ENCODE results near the gene BRD3OS. TPM values are rescaled to one million over a fixed set of nuclear protein-coding genes. Genes with fewer than 3 reads are reported as not detected.

Gene BRD3OS
- total RNA-seq, 1 donor = 14.3 TPM

DNA sequence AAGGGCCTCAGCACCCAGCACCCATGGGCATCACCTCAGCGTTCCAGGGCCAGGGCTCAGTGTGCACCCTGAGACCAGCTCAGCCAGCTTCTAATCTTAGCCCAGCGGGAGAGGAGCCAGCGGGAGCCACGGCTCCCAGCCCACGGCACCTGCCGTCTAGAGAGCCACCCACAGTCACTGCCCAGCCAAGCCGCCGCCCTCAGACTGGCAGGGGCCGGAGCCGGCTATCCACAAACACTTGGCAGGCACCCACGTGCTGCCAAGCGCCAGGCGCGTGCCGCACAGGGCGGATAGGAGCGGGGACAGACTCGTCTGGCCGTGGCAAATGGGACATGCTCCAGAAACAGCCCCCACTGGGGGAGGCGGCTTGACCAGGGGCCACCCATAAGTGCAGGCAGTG is 24.0 kb downstream of the BRD3OS start:
- no peak for DNase-seq (ENCODE audit: low read depth in 2 of 3, low spot score in 2 of 3)

DNA sequence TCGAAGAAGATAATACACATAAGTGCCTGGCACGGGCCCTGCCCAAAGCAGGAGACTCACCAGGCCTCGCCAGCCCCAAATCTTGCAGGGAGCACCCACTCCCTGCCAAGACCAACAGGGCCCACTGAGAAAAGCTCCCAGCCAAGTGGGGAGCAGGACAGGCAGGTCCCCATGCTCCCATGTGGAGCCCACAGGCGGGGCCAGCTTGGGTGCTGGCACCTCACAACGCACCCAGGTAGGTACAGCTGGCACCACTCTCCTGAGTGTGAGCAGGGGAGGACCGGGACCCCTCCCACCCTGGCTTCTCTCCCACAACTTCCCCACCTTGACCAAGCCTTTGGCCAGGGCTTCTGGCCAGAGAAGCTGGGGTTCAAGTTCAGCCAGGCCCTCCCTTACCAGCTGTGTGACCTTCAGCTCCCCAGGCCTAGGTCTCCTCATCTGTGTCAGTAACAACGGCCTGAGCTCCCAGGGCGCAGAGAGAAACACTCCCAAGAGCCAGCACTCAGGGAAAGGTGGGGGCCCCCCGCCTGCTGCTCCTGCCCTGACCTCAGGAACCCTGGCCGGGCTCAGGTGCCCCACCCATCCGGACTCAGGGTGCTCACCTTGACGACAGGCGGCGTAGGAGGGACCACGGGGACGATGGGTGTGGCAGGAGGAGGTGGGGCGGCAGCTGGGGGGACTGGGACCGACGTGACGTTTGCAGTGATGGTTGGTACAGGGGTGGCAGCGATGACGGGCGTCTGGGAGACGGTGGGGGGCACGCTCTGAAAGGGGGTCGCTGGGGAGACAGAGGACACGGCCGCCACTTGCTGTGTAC is 24.7 kb downstream of the BRD3OS start:
- DNase-seq (ENCODE audit: low read depth in 2 of 3, low spot score in 2 of 3) = no peak

- no peak for DNase-seq (ENCODE audit: low read depth in 2 of 3, low spot score in 2 of 3)
These were observed 25.4 kb downstream of the BRD3OS start for GRCh38 chr9:134050726-134051125.

DNA sequence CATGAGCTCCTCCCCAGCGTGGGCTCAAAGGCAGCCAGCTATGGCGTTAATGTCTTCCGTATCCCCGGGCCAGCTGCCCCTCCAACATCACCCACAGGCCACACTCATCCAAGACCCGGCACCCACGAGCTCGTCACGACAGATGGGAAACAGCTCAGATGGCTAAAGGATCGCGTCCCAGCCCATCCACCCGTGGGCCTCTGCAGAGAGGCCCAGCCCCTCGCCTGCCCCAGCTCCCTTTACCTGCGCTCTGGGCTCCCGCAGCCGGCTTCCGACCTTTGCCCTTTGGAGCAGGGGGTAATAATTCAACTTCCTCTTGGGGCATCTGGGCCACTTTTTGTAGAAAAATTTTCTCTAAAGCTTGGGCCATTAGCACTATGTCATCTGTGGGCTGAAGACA is 26.0 kb downstream of the BRD3OS start:
- no peak for DNase-seq (ENCODE audit: low read depth in 2 of 3, low spot score in 2 of 3)

- DNase-seq (ENCODE audit: low read depth in 2 of 3, low spot score in 2 of 3) = no peak
These were observed 27.2 kb downstream of the BRD3OS start for GRCh38 chr9:134052491-134052890.

GRCh38 chr9:134052941-134053340 is 27.7 kb downstream of the BRD3OS start:
- no peak for DNase-seq (ENCODE audit: low read depth in 2 of 3, low spot score in 2 of 3)

GRCh38 chr9:134053401-134053871 is 28.2 kb downstream of the BRD3OS start:
- DNase-seq (ENCODE audit: low read depth in 2 of 3, low spot score in 2 of 3) = no peak

DNA sequence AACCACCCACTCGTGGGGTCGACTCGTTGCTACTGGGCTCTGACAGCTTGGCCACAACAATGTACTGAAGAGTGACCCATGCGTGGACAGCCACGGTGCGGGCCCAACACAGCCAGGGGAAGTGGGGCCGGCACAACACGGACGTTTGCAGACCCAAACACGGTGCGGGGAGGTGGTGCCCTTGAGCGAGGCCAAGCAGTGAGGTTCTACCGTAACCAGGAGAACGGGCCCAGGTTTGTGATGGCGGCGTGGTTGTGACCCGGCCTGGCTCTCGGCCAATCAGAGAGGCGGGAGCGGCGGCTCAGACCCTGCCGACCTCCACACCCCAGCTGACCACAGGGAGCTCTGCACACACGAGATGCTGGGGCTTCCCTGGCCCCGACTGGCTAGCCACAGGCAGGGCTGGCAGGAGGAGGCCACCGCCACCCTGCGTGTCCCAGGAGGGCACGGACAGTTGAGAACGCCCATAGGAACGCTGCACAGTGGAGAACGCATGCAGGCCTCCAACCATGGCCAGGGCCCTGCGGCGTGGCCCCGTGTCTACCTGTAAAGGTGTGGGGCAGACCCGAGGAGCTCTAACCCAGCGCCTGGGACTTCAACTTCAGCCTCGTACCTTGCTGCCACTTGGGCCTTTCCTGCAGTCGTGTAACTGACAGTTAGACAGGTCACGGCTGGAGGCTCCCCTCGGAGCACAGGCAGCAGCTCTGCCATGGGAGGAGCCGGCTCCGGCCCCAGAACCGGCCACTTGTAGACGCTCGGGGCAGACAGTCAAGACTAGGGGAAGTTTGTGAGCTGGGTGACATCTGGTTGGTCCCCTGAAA is 28.9 kb downstream of the BRD3OS start:
- no peak for DNase-seq (ENCODE audit: low read depth in 2 of 3, low spot score in 2 of 3)

DNA sequence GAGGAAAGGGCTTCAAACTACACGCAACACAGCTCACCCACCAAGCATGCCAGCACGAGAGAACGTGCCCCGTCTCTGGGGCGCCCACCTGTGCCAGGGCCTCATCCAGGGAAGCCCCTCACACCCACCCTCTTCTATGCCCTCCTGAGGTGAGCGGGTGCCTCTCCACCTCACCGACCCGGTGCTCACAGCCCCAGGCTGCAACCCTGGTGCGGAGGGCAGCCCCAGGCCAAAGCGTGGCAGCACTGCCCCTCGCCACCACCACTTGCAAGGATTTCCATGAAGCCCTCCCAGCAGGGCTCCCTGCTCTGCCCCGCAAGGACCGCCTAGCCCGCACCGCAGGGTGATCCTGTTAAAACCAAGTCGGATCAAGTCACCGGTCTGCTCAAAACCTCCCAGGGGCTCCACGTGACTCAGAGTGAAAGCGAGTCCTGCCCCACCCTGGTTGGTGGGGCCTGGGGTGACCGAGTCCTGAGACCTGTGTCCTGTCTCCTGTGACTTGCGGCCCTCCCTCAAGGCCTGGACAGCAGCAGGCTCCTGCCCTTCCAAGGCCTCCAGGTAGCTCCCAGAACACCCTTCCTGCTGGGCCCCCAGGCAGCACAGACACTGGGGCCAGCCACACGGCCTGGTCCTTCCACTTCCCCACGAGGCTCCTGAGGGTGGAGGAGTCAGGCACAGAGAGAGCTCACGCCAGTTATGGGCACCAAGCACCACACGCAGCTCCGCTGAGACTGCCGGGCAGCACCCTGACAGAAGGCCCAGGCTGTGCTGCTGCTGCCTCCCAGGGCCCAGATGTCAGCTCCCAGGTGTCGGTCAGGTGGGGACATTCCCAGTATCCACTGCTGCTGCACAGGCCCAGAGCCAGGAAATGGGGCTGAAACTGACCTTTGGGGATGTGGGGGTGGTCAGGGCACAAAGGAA is 29.9 kb downstream of the BRD3OS start:
- no peak for DNase-seq (ENCODE audit: low read depth in 2 of 3, low spot score in 2 of 3)

DNA sequence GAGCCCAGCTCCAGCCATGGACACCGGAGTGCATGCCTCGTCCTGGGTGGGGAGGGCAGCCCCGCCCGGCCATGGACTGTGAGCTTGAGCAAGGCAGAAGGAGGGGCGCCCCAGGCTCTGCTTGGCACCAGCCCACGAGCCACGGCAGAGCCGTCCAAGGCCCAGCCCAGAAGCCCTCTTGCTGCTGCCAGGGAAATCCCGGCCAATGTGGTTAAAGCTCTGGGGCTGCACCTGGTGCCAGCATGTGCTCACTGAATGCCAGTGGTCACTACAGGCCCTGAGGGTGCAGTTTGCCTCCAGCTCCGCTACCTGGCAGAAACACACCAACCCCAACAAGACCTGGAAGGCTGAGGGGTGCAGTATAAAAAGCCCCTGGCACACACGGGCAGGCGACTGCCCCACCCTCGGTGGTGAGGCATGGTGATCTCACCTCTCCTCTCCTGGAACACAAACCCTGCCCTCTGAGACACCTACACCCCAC is 30.7 kb downstream of the BRD3OS start:
- DNase-seq (ENCODE audit: low read depth in 2 of 3, low spot score in 2 of 3) = no peak

- DNase-seq (ENCODE audit: low read depth in 2 of 3, low spot score in 2 of 3) = no peak
These were observed 31.4 kb downstream of the BRD3OS start for GRCh38 chr9:134056483-134057306.

DNA sequence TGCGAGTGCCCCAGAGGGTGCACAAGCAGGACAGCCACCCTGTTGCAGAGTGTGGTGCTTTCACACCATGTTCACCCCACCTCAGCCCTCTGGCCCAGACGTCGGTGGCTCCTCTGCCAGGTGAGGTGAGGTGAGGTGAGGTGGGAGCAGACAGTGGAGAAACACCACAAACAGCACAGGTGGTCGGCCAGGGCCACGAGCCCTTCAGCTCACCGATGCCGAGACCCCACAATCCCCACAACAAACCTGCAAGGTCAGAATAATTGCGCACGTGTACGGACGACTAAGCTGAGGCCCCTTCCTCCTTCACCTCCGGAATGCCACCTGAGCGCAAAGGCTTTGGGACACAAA is 32.0 kb downstream of the BRD3OS start:
- DNase-seq (ENCODE audit: low read depth in 2 of 3, low spot score in 2 of 3) = no peak

- DNase-seq (ENCODE audit: low read depth in 2 of 3, low spot score in 2 of 3) = no peak
These were observed 32.7 kb downstream of the BRD3OS start for GRCh38 chr9:134057751-134058701.

DNA sequence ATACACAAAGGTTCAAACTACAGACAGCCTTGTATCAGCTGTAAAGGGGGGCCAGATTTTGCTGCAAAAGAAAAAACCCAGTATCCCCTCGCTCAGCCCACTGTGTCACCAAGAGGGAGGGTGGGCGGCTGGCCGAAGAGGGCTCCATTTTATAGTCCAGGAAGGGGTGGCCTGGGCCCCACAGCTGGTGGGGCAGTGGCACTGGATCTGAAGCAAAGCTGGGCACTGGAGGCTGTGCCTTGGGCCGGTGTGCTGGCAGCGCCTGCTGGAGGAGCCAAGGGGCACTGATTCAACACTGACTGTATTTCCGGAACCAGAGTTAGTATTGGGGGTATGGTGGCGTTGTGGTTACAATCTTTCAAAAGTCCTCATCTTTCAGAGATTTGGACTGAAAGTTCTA is 33.4 kb downstream of the BRD3OS start:
- no peak for DNase-seq (ENCODE audit: low read depth in 2 of 3, low spot score in 2 of 3)

DNA sequence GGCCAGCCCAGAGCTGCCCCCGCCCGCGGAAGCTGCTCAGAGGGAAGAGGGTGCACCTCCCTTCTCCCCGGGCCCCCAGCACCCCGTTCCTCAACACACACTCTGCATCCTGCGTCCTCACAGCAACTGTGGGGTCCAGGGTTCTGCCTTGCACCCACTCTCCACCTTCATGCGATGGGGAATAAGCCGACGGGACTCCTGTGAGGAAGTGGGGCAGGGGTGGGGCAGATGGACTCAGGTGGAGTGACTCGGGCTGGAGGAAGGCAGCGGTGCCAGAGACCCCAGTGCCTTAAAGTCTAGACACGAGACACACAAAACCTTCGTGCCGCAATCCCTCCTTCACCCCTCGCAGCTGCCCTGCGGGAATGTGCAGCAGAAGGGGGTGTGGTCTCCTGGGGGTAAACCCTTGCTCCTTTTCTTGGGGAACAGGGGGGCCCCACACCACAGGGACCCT is 33.9 kb downstream of the BRD3OS start:
- no peak for DNase-seq (ENCODE audit: low read depth in 2 of 3, low spot score in 2 of 3)

DNA sequence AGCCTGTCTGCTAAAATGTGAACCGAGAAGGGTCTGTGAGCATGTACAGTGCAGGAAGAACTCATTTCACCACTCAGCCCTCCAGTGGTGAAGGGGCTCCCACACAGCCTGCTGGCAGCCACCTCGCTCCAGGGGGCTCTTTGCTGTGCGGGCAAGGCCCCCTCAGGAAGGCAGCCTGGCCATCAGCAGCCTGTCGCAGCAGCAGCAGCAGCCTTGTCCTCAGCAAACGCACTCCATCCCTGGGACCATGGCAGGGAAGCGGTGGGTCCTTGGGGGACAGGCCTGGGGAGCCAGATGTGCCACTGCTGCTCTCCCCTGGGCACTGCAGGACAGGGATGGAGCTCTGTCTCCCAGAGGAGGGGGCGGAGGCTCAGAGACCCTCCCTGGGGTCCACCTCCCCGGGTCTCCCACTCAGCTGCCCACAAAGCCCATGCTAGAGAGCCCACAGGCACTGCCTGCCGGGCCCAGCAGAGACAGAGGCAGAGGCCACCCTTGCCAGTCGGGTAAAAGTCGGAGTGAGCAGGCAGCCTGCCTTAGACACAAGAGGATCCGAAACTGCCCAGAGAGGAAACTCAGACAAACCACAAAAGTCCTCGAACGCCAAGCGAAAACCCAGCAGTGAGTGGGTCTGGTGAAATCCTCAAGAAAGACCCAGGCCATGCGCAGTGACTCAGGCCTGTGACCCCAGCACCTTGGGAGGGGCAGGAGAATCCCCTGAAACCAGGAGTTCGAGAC is 34.5 kb downstream of the BRD3OS start:
- peak in 2 of 3 donors; percentile 66 to 70 for DNase-seq (ENCODE audit: low read depth in 2 of 3, low spot score in 2 of 3)

- no peak for DNase-seq (ENCODE audit: low read depth in 2 of 3, low spot score in 2 of 3)
These were observed 35.3 kb downstream of the BRD3OS start for GRCh38 chr9:134060546-134060945.
